Tibial artery (tissue), 4 donors: ENCODE results near the gene ENGASE.

Experiments
- DNase-seq, 2 donors: peaks; one replicate each; pipeline ENCODE4 v3.0.0-alpha.2; 2019
- H3K27ac ChIP-seq, 2 donors: fragments of 200-600 bp; sonication (generic) in 1 of 2; 1 replicate in 1 of 2; 2 replicates in 1 of 2; pipeline ENCODE4 v1.5.1; 2018 to 2019; ENCODE audit warnings: mild to moderate bottlenecking in 1 of 2
- H3K27me3 ChIP-seq, 2 donors: fragments of 200-600 bp; sonication (generic) in 1 of 2; one replicate each; pipeline versions ENCODE4 v1.5.1 to v1.6.0; 2016 to 2019
- H3K36me3 ChIP-seq, 3 donors: fragments of 200-600 bp; sonication (generic) in 2 of 3; one replicate each; pipeline ENCODE4 v1.5.1; 2016 to 2019; ENCODE audit warnings: mild to moderate bottlenecking in 2 of 3
- H3K4me1 ChIP-seq, 4 donors: fragments of 200-600 bp; sonication (generic) in 2 of 4; 1 replicate in 3 of 4; 2 replicates in 1 of 4; pipeline ENCODE4 v1.5.1; 2016 to 2019
- H3K4me3 ChIP-seq, 2 donors: fragments of 200-600 bp; sonication (generic) in 1 of 2; 1 replicate in 1 of 2; 2 replicates in 1 of 2; pipeline ENCODE4 v1.5.1; 2018 to 2019; ENCODE audit warnings: mild to moderate bottlenecking in 2 of 2
- H3K9me3 ChIP-seq, 3 donors: fragments of 200-600 bp; sonication (generic) in 1 of 3; one replicate each; pipeline ENCODE4 v1.5.1; 2016 to 2019
- CTCF ChIP-seq, 2 experiments: fragments of 200-600 bp in 1 of 2; fragments of 450-650 bp in 1 of 2; IDR thresholded peaks; one replicate each; pipeline ENCODE4 v1.5.1; 2017 to 2019; ENCODE audit warnings: antibody characterized with exemption in 2 of 2, mild to moderate bottlenecking in 1 of 2, moderate library complexity in 1 of 2
- intact Hi-C: fragments of 100-400 bp; cut with DNase I; formaldehyde crosslinking; loops from one replicate; pipeline ENCODE4 v1.15.0; 2023; ENCODE audit warnings: low total_unique reads

Gene ENGASE

GRCh38 chr17:79047923-79048825, 26.4 kb upstream of the ENGASE start:
- no peaks in the 10 kb centered on the region for H3K9me3 ChIP-seq
- peaks cover 29 to 56% (median 55%) of the 10 kb centered on the region in 3 donors for H3K36me3 ChIP-seq
- H3K4me3 ChIP-seq = no peak overlapping the region
- TF ChIP-seq CTCF (IDR thresholded peaks at IDR 0.05) = no peak
- H3K27ac ChIP-seq = peak overlapping the region; percentile 41 to 76
- no peak for DNase-seq
- H3K27me3 ChIP-seq = no peaks in the 10 kb centered on the region
- H3K4me1 ChIP-seq = peaks cover 0 to 43% (median 30%) of the 10 kb centered on the region in 4 donors
- intact Hi-C loops = loop anchor here (2.0 kb wide), 1 partner anchor 37 kb away; no protein-coding TSS in a partner anchor

- no peak for TF ChIP-seq CTCF (IDR thresholded peaks at IDR 0.05)
- peak overlapping the region in 1 of 2 donors; percentile 76 for H3K27ac ChIP-seq
- no peak for DNase-seq
- H3K9me3 ChIP-seq = no peaks in the 10 kb centered on the region
- no peaks in the 10 kb centered on the region for H3K27me3 ChIP-seq
- H3K4me1 ChIP-seq = peaks cover 0 to 52% (median 31%) of the 10 kb centered on the region in 4 donors
- intact Hi-C loops = no loop called here
- peaks cover 29 to 53% (median 50%) of the 10 kb centered on the region in 3 donors for H3K36me3 ChIP-seq
- no peak overlapping the region for H3K4me3 ChIP-seq
Measured at GRCh38 chr17:79048826-79049755, 25.5 kb upstream of the ENGASE start.

GRCh38 chr17:79049821-79050220, 24.8 kb upstream of the ENGASE start:
- DNase-seq = no peak
- Histone ChIP-seq H3K4me3 (no peak overlapping the region), H3K4me1 (peaks cover 0 to 60% (median 31%) of the 10 kb centered on the region in 4 donors), H3K27ac (no peak overlapping the region), H3K36me3 (peaks cover 25 to 45% (median 43%) of the 10 kb centered on the region in 3 donors), H3K9me3 (no peaks in the 10 kb centered on the region), H3K27me3 (no peaks in the 10 kb centered on the region)
- TF ChIP-seq CTCF (IDR thresholded peaks at IDR 0.05) = no peak
- intact Hi-C loops = no loop called here

GRCh38 chr17:79050551-79050950, 24.1 kb upstream of the ENGASE start:
- no peak for TF ChIP-seq CTCF (IDR thresholded peaks at IDR 0.05)
- H3K27ac ChIP-seq = no peak overlapping the region
- no peak overlapping the region for H3K4me3 ChIP-seq
- peaks cover 0 to 60% (median 33%) of the 10 kb centered on the region in 4 donors for H3K4me1 ChIP-seq
- no peak for DNase-seq
- peaks cover 25 to 42% (median 41%) of the 10 kb centered on the region in 3 donors for H3K36me3 ChIP-seq
- no peaks in the 10 kb centered on the region for H3K9me3 ChIP-seq
- intact Hi-C loops = no loop called here
- H3K27me3 ChIP-seq = no peaks in the 10 kb centered on the region

- H3K36me3 ChIP-seq = peaks cover 25 to 42% (median 41%) of the 10 kb centered on the region in 3 donors
- no peak for TF ChIP-seq CTCF (IDR thresholded peaks at IDR 0.05)
- DNase-seq = no peak
- H3K9me3 ChIP-seq = no peaks in the 10 kb centered on the region
- no peak overlapping the region for H3K27ac ChIP-seq
- peaks cover 0 to 60% (median 28%) of the 10 kb centered on the region in 4 donors for H3K4me1 ChIP-seq
- H3K4me3 ChIP-seq = no peak overlapping the region
- intact Hi-C loops = no loop called here
- H3K27me3 ChIP-seq = no peaks in the 10 kb centered on the region
Measured at GRCh38 chr17:79051306-79051705, 23.3 kb upstream of the ENGASE start.
